ENCODE measurements around the gene HOXA3.

HOXA3 gene

DNA sequence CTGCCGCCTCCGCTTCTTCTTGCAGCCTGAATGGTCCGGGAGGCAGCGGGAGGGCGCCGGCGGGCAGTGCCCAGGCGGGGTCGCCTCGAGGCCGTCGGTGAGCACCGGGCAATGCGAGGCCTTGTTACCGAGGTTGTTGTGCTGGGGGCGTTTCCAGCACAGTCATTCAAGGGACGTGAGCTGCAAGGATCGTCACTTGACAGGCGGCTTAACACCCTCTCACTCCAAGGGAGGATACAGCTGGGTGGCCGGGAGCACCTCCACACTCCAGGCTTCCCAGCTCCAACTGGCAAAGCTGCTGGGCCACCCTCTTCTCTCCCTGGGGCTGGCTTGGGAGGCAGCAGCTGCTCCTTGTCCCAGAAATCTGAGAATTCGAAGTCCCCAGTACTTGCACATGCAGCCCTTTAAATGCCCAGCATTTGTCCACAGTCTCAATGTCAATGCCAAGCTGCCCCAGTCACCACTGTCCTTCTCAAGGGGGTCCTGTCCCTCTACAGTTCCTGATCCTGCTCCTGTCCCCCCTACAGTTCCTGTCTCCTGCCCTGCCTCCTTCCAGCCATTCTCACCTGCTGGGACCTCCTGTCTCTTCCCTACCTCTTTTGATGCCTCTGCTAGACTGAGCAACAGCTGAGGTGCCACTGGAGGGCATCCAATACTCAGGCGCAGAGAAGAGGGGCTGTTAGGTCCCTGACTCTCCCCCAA lies 37.1 kb upstream of the HOXA3 start:
- peak; percentile 85 for DNase-seq

DNA sequence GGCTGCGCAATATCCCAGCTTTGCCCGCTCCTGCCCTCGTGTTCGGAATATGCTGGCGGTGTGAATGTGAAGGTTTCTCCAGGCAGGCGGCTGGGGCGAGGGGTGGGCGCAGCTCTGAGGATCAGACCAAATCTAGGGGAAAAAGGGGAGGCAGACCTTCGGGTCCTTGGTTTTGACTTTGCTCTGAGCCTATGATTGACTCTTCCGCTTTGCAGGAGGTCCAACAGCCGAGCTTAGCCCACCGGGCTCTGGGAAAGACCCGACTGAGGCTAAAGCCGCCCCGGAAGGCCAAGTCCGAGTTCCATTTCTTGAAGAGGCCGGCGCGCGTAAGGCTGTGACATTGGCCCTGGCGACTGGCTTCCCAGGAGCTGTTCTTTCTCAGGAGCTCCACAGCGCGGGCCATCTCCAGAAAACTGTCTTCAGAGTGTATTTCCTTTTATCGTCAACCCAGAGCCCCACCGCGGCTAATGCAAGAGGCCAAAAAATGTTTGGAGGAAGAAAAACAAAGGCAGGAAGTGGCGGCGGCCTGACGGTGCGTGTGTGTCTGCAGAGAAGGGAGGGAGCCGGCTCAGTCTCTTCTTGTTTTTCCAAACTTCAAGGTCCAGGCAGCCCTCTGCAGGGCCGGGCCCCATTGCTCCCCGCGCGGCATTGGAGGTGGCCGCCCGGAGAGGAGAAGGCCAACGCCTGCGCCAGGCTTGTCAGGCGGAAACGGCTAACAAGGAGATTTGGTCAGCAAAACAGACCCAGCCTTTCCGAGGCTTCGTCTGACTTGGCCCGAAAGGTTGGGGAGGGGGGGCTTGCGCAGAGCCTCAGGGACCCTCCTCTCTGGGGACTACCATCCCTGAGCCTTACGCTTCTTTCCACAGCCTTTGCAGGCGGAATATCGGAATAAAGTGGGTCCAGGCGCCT lies 36.3 kb upstream of the HOXA3 start:
- DNase-seq = peak; percentile 72

DNA sequence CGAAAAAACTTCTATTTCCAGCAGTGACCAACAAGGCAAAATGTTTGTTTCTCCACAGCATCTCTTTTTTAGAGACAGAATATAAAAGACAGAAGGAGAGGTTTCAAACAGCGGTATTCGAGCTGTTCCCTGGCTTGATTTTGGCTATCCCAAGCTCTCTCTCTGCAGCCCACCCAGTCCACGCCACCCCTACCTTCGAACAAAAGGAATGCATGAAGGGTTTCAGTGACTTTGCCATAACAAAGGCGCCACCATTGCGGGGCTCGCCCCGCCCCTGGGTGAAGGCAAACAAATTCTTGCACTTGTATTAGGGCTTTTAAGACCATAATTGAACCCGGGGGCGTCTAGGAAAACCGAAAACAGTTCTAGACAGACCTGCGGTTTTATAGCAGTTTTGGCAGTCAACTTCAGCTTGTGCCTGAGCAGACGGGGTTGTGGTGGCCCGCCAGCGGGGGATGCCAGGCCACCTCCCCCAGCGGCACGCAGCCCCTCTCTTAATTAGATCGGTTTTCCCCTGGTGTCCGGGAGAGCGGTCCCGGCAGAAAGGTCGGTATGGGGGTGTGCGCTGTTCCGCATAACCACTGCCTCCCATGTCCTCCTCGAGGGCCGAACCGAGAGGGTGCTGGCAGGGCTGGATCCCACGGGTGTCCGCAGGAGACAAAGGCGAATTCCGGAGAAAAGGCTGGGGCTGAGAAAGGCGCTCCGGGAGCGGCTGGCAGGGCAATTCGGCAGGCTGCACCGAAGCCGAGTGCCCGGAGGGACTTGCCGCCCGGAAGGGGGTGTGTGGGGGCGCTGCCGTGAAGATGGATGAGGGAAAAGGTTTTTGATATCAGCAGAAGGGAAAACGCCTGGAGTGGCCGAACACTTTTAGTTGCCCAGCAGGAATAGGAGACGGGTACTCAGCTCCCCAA lies 35.3 kb upstream of the HOXA3 start:
- DNase-seq = peak; percentile 59

DNA sequence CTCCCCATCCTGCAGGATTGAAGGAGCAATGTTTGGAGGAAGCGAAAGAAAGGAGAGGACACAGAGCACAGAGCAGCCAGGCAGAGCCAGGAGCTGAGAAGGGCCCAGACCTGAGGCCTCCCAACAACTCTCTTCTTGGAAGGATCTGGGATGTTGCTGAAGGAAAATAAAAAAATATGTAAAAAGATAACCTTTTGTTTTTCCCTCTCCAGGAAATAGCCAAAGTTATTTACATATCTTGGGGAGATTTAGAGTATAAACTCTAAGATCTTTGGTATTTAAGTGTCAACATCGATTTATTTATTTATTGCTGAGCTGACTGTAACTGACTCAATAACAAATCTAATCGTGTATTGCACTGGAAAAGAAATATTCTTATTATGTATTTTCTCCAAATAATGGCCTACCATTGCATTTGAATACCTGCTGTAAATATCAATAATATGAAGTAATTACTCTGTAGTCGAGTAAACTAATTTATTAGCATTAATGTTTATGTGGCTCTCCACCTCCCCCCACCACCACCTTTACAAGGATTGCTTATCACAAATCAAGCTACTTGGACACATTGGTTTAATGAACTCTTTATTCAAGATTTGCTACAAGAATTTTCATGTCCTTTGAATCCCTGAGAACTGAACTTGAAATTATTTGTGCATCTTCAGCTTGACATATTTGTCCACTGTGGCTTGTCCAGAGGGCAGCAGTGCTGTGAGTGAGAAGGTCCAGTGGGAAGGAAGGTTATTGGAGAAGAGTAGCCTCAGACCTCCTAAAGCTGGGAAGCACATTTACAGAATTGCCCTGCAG lies 34.5 kb upstream of the HOXA3 start:
- DNase-seq = peak; percentile 64

DNA sequence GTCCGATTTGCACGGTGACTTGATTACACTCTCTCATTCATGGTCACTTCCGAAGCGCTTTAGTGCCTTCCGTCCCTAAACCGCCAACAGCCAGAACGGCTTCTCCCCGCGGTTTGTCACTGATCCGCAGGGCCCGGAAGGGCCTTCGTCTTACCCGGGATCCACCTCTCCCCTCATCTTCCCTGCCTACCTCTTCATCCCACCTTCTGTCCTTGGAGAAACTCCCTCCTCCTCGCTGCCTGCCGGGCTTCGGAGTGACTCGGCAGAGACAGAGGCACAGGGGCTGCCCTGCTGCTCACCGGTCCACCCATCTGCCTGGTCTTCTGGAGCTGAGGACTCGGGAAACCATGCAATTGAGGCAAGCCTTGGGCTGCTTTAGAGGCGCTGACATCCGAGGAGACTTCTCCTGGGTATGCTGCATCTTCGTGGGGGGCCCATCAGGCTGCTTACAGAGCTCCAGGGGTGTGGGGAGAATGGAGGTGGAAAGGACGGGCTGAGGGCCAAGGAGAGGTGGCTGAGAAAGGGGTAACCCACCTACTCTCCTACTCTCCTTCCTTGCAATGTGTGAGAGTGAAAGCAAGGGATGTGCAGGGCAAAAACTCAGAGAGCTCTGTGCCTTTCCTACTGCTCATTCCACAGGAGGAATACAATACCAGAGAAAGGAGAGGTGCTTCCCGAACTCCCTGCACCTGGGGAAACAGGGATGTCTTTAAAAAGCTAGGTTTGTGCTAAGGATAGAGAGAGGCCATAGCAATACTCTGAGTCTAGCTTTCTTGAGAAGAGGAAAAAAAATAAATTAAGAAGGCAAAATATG lies 33.7 kb upstream of the HOXA3 start:
- DNase-seq = peak; percentile 53

- DNase-seq = peak; percentile 98
Measured at GRCh38 chr7:27185013-27185853, 32.9 kb upstream of the HOXA3 start, which contains the start of gene HOXA11. Gene HOXA11 (minus strand): TSS chr7:27185232. CDS start chr7:27185144, 88 bp downstream.

DNA sequence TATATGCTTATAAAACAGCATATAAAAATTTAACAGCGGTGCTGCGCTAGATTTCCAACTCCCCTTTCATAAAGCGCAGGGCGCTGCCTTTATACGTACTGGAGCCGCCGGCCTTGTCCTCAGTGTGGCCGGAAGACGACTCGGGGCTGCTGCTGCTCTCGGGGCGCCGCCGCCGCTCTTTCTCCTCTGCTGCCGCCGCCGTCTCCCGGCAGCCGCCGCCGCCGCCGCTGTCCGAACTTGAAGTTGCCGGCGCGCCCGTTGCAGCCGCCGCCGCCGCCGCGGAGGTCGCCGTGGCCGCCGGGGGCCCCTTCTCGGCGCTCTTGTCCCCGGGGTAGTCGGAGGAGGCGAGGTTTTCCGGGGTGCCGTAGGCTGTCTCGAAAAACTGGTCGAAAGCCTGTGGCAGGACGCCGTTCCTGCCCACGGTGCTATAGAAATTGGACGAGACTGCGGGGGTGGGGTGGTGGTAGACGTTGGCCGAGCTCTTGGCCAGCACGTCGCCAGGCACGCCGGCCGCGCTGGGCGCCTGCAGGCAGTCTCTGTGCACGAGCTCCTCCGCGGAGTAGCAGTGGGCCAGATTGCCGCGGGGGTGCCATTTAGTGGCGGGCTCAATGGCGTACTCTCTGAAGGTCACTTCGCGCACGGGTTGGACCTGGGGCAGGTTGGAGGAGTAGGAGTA lies 32.1 kb upstream of the HOXA3 start:
- DNase-seq = peak; percentile 49

DNA sequence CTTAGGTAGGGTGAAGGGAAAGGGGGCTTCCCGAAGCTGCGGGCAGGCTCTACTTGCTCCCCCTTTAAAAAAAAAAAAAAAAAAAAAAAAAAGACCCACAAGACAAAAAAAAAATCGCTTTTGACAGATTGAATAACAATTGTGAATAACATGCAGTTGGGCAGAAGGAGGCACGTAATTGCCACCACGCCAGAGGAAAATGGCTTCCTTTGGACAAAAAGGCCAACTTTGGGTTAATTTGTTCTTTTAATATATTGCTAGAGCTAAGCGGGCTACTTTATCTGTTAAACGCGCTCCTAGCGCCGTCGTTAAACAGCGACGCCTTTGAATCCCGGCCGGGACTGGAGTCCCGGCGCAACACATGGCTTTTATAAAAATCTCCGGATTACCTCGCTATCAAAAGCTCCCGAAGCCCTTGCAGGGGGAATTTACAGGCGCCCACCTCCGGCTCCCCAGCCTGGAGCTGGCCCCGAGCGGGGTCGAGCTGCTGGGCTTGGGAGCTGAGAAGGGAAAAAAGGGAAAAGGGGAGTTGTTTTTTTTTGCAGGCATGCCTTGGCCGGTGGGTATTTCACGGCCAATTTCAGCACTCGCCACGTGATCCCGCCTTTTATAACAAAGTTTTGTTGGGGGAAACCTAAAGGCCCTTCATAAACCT lies 31.4 kb upstream of the HOXA3 start:
- DNase-seq = peak; percentile 33

DNA sequence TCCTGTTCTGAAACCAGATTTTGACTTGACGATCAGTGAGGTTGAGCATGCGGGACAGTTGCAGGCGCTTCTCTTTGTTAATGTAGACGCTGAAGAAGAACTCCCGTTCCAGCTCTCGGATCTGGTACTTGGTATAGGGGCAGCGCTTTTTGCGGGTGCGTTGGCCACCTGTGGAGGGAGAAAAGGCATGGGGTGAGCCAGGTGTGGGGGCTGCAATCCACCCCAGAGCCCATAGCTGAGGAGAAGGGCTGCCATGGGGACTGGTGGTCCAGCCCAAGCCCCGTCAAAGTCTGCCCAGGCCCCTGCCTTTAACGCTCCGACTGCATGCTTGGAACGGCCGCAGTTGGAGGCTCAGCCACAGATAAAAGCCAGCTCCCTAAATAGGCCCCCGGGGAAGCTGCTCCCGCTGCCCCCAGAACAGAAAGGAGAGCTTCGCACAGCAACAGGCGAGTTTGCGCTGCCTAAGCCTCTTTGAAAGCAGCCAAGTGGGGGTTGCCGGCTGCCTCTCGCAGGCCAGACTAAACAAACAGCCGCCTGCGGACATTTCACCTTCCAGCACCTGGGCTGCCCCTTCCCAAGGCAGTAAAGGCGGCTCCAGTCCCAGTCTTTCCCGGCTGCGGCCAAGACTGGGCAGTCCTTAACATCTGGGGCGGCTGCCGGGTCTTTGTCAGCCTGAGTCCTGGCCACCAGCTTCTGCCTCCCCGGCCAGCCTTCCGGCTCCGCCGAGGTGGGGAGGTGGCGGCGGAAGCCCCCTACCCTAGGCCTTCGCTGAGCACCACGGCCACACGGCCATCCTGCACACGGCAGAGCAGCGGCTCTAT lies 30.7 kb upstream of the HOXA3 start:
- peak; percentile 39 for DNase-seq

- DNase-seq = peak; percentile 50
Measured at GRCh38 chr7:27182285-27182841, 30.0 kb upstream of the HOXA3 start.

GRCh38 chr7:27181795-27182275 lies 29.5 kb upstream of the HOXA3 start:
- peak; percentile 61 for DNase-seq

GRCh38 chr7:27180431-27181420 lies 28.3 kb upstream of the HOXA3 start:
- DNase-seq = peak; percentile 40

DNA sequence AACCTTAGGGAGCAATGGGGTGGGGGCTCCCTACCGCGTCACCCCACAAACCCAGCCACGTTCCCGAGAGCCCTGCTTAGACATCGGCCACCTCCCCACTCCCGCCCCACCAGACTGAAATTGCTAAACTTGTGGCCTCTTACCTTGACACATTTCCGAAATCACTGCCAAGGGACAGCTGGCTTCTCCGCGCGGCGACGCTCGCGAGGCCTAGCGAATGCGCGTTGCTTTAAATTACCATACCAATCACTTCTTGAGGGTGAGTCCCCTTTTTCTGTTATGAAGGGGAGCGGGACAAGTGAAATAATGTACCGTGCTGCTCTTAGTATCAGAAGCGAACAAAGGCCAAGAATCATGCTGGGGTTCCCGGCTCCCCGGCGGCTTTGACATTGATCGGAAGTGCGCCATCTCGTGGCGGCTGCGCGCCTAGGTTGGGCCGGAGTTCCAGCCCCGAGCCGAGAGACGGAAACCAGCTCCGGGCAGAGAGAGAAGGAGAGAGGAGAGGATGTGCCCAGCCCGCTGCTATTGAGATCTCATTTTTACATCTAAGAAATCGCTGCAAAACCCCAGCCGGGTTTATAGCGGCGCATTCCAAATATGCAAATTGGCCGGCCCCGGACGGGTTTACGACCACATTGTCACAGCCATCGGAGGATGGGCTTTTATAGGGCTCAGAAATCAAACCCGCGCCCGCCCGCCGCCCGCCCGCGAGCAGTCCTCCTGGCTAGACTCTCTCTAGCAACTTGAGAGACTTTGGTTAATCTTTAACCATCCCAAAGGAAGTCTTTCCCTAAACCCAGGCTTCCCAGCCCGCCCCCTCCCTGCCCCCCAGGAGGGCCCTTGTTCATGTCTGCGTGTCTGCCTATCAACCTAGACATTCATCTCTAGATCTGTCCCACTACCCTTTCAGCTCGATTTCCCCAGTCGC lies 27.4 kb upstream of the HOXA3 start:
- peak; percentile 93 for DNase-seq

GRCh38 chr7:27179030-27179429 lies 26.6 kb upstream of the HOXA3 start:
- peak; percentile 40 for DNase-seq

- peak; percentile 76 for DNase-seq
Measured at GRCh38 chr7:27178366-27178765, 26.0 kb upstream of the HOXA3 start.

All from EL (cell line).